ENCODE results near the gene TBC1D4.

DNA sequence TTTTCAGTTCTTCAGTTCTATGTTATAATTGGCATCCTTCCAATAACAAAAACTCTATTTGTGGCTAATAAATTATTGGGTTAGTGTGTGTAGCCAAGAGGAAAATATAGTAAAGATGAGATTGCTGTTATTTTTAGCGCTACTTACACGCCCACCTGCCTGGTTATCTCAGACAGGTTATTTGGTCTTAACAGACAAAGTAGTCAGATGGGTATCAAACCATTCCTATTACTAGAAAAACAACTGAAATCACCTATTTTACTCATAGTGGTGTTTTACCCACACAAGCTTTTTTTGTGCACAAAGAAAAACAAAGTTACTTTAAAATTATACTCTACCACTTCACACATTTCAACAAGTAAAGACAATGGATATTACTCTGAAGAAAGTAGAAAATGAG lies 151.2 kb downstream of the TBC1D4 start:
- TF ChIP-seq, protein P1, sequence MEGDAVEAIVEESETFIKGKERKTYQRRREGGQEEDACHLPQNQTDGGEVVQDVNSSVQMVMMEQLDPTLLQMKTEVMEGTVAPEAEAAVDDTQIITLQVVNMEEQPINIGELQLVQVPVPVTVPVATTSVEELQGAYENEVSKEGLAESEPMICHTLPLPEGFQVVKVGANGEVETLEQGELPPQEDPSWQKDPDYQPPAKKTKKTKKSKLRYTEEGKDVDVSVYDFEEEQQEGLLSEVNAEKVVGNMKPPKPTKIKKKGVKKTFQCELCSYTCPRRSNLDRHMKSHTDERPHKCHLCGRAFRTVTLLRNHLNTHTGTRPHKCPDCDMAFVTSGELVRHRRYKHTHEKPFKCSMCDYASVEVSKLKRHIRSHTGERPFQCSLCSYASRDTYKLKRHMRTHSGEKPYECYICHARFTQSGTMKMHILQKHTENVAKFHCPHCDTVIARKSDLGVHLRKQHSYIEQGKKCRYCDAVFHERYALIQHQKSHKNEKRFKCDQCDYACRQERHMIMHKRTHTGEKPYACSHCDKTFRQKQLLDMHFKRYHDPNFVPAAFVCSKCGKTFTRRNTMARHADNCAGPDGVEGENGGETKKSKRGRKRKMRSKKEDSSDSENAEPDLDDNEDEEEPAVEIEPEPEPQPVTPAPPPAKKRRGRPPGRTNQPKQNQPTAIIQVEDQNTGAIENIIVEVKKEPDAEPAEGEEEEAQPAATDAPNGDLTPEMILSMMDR (conservative IDR thresholded peaks at IDR 0.05; ENCODE audit: low read length): no peak
- TF ChIP-seq EZH2phosphoT487 (IDR thresholded peaks at IDR 0.05; ENCODE audit: borderline replicate concordance): no peak
